ENCODE results near the gene NLGN2. TPM values are rescaled to one million over a fixed set of nuclear protein-coding genes. Genes with fewer than 3 reads are reported as not detected.
A peak's percentile ranks its signal among the peaks of the same experiment; 100 is the strongest.

NLGN2 gene
- total and polyA plus RNA-seq, 2 donors (not counting 1 experiment from before 2014, with no cell fraction given) = 0.52 to 3.4 TPM

DNA sequence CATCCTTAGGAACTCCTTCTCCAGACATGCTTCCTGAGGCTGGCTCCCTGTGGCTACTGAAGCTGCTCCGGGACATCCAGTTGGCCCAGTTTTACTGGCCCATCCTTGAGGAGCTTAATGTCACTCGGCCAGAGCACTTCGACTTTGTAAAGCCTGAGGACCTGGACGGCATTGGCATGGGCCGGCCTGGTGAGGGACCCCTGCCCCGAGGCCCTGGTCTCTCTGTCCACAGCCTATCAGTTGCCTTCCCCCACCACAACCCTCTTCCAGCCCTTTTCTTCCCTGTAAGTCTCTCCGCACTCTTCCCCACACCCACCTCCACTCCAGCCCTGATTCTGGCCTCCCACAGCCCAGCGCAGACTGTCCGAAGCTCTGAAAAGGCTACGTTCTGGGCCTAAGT, 24.7 kb upstream of the NLGN2 start:
- ChIA-PET POLR2A (no interaction called here), CTCF (interaction anchor here (0.6 to 1.7 kb wide), 2 partner anchors 54 to 70 kb away, joined by 4 read pairs; no protein-coding TSS in a partner anchor)
- 97% methylated on average over 10 of the region's 10 CpGs for WGBS (ENCODE audit: insufficient coverage)
- Histone ChIP-seq H3K4me1 (ENCODE audit: control insufficient read depth in 2 of 2, insufficient read depth in 2 of 2, low read length in 2 of 2) (peaks cover 19% of the 10 kb centered on the region in 2 donors), H3K4me3 (ENCODE audit: control extremely low read depth in 1 of 5, extremely low read depth in 1 of 5, insufficient read depth in 1 of 5, low read depth in 2 of 5, low read length in 4 of 5) (no peak overlapping the region), H3K27ac (ENCODE audit: low read length in 2 of 2) (no peak overlapping the region), H4K20me1 (ENCODE audit: control insufficient read depth, insufficient read depth, low read length, poor library complexity, severe bottlenecking) (no peaks in the 10 kb centered on the region), H3K36me3 (replicated peaks in 1 of 2; ENCODE audit: control extremely low read depth in 1 of 2, control insufficient read depth in 1 of 2, extremely low read depth in 1 of 2, insufficient read depth in 2 of 2, low read length in 1 of 2) (no peaks in the 10 kb centered on the region), H3K9me3 (ENCODE audit: control extremely low read depth in 1 of 3, control insufficient read depth in 2 of 3, insufficient read depth in 1 of 3, low read length in 2 of 3) (peaks cover 2 to 19% (median 2%) of the 10 kb centered on the region in 3 donors), H3K27me3 (replicated peaks in 1 of 4; ENCODE audit: control extremely low read depth in 1 of 4, control insufficient read depth in 3 of 4, insufficient read depth in 4 of 4, low read length in 3 of 4) (peaks cover 0 to 43% (median 14%) of the 10 kb centered on the region in 4 experiments), H3K9ac (ENCODE audit: low read length) (no peak overlapping the region), H3K4me2 (replicated peaks; ENCODE audit: low read depth, low read length, poor library complexity, severe bottlenecking) (no peak overlapping the region), H2AFZ (ENCODE audit: insufficient read depth, low read depth, low read length, poor library complexity, severe bottlenecking) (no peak overlapping the region), H3K79me2 (ENCODE audit: control insufficient read depth, insufficient read depth, low read length) (no peaks in the 10 kb centered on the region)
- Mint-ChIP-seq H3K27me3 (peaks cover 32% of the 10 kb centered on the region), H3K27ac (no peak overlapping the region), H3K4me3 (peak overlapping the region; percentile 26), H3K4me1 (peaks cover 14% of the 10 kb centered on the region), H3K9me3 (ENCODE audit: insufficient read depth) (no peaks in the 10 kb centered on the region)
- TF ChIP-seq EZH2 (IDR thresholded peaks at IDR 0.05; ENCODE audit: borderline replicate concordance, insufficient read depth, low read depth, low read length, poor library complexity, severe bottlenecking) = no peak
- no peak for TF ChIP-seq CTCF (IDR thresholded peaks at IDR 0.05)
- DNase-seq (peak; percentile 10), ATAC-seq (ENCODE audit: low read depth) (no peak)
- intact Hi-C loops (cut with micrococcal nuclease) = no loop called here

GRCh38 chr17:7383371-7383741, 24.3 kb upstream of the NLGN2 start:
- DNase-seq (no peak), ATAC-seq (ENCODE audit: low read depth) (no peak)
- TF ChIP-seq CTCF (IDR thresholded peaks at IDR 0.05) (no peak), EZH2 (IDR thresholded peaks at IDR 0.05; ENCODE audit: borderline replicate concordance, insufficient read depth, low read depth, low read length, poor library complexity, severe bottlenecking) (no peak)
- H3K27ac ChIP-seq (ENCODE audit: low read length in 2 of 2) = no peak overlapping the region
- intact Hi-C loops (cut with micrococcal nuclease) = no loop called here
- POLR2A ChIA-PET = interaction anchor here (0.5 to 0.8 kb wide), 2 partner anchors 303 to 864 kb away, joined by 3 to 4 read pairs; partner anchors contain the start of gene CTC1
- peak overlapping the region; percentile 79 for H3K9ac ChIP-seq (ENCODE audit: low read length)
- no peaks in the 10 kb centered on the region for H3K79me2 ChIP-seq (ENCODE audit: control insufficient read depth, insufficient read depth, low read length)
- no peaks in the 10 kb centered on the region for H4K20me1 ChIP-seq (ENCODE audit: control insufficient read depth, insufficient read depth, low read length, poor library complexity, severe bottlenecking)
- H3K27me3 Mint-ChIP-seq = peaks cover 32% of the 10 kb centered on the region
- H3K4me3 ChIP-seq (ENCODE audit: control extremely low read depth in 1 of 5, extremely low read depth in 1 of 5, insufficient read depth in 1 of 5, low read depth in 2 of 5, low read length in 4 of 5) = peak overlapping the region in 4 of 5 experiments; percentile 70 to 78 (median 76)
- H2AFZ ChIP-seq (ENCODE audit: insufficient read depth, low read depth, low read length, poor library complexity, severe bottlenecking) = peak overlapping the region; percentile 94
- no peak overlapping the region for H3K27ac Mint-ChIP-seq
- H3K4me3 Mint-ChIP-seq = peak overlapping the region; percentile 89
- CTCF ChIA-PET = interaction anchor here (1.4 to 1.7 kb wide), 2 partner anchors 19 to 53 kb away, joined by 4 read pairs; no protein-coding TSS in a partner anchor
- H3K4me1 Mint-ChIP-seq = peaks cover 14% of the 10 kb centered on the region
- peaks cover 19% of the 10 kb centered on the region in 2 donors for H3K4me1 ChIP-seq (ENCODE audit: control insufficient read depth in 2 of 2, insufficient read depth in 2 of 2, low read length in 2 of 2)
- H3K4me2 ChIP-seq (replicated peaks; ENCODE audit: low read depth, low read length, poor library complexity, severe bottlenecking) = peak overlapping the region; percentile 88
- H3K27me3 ChIP-seq (replicated peaks in 1 of 4; ENCODE audit: control extremely low read depth in 1 of 4, control insufficient read depth in 3 of 4, insufficient read depth in 4 of 4, low read length in 3 of 4) = peaks cover 0 to 43% (median 14%) of the 10 kb centered on the region in 4 experiments
- H3K36me3 ChIP-seq (replicated peaks in 1 of 2; ENCODE audit: control extremely low read depth in 1 of 2, control insufficient read depth in 1 of 2, extremely low read depth in 1 of 2, insufficient read depth in 2 of 2, low read length in 1 of 2) = no peaks in the 10 kb centered on the region
- H3K9me3 ChIP-seq (ENCODE audit: control extremely low read depth in 1 of 3, control insufficient read depth in 2 of 3, insufficient read depth in 1 of 3, low read length in 2 of 3) = peaks cover 2 to 19% (median 2%) of the 10 kb centered on the region in 3 donors
- H3K9me3 Mint-ChIP-seq (ENCODE audit: insufficient read depth) = no peaks in the 10 kb centered on the region
- WGBS (ENCODE audit: insufficient coverage) = 93% methylated on average over 11 of the region's 11 CpGs
